ENCODE measurements around the gene SLC23A1. TPM values are rescaled to one million over a fixed set of nuclear protein-coding genes. Genes with fewer than 3 reads are reported as not detected.
"Not testable (repeated sequence)": the region's sequence is repeated elsewhere in the genome, so short reads cannot be mapped to it uniquely, and the experiment has no call there.

SLC23A1 gene
- total RNA-seq, 1 donor from 2014 or later: 1.4 TPM

- H3K4me1 Mint-ChIP-seq: peaks cover 10% of the 10 kb centered on the region
These were observed 21.2 kb downstream of the SLC23A1 start for GRCh38 chr5:139361835-139362429.

GRCh38 chr5:139360384-139360783, 22.7 kb downstream of the SLC23A1 start:
- Mint-ChIP-seq H3K36me3 (ENCODE audit: low read depth) (peaks cover 44% of the 10 kb centered on the region), H3K27ac (no peak overlapping the region), H3K27me3 (no peaks in the 10 kb centered on the region), H3K4me3 (no peak overlapping the region), H3K9me3 (no peaks in the 10 kb centered on the region), H3K4me1 (peaks cover 14% of the 10 kb centered on the region)
- no peak for TF ChIP-seq CTCF (IDR thresholded peaks at IDR 0.05)
- DNase-seq (no peak), ATAC-seq (ENCODE audit: low read depth) (no peak)
- POLR2A ChIA-PET: interaction anchor here (0.6 to 0.7 kb wide), 2 partner anchors 83 to 1648 kb away, joined by 4 to 6 read pairs; no protein-coding TSS in a partner anchor
- intact Hi-C loops (cut with micrococcal nuclease): no loop called here
- CTCF ChIA-PET: no interaction called here

More at GRCh38 chr5:139361835-139362429, 21.2 kb downstream of the SLC23A1 start:
- Mint-ChIP-seq H3K36me3 (ENCODE audit: low read depth) (peaks cover 54% of the 10 kb centered on the region), H3K9me3 (no peaks in the 10 kb centered on the region), H3K27ac (no peak overlapping the region), H3K27me3 (no peaks in the 10 kb centered on the region), H3K4me3 (no peak overlapping the region)
- CTCF ChIA-PET: no interaction called here
- ATAC-seq (ENCODE audit: low read depth) (no peak), DNase-seq (no peak)
- intact Hi-C loops (cut with micrococcal nuclease): no loop called here
- POLR2A ChIA-PET: interaction anchor here (0.6 to 0.7 kb wide), 3 partner anchors 26 to 88 kb away, joined by 7 to 8 read pairs (median 7); partner anchors contain the start of gene SPATA24
- TF ChIP-seq CTCF (IDR thresholded peaks at IDR 0.05): no peak

- POLR2A ChIA-PET: interaction anchor here (1.4 kb wide), 1 partner anchor 16 kb away, joined by 3 read pairs; no protein-coding TSS in a partner anchor
- no peak overlapping the region for H3K4me3 Mint-ChIP-seq
- peaks cover 39% of the 10 kb centered on the region for H3K36me3 Mint-ChIP-seq (ENCODE audit: low read depth)
- CTCF ChIA-PET: interaction anchor here (0.9 kb wide), 1 partner anchor 14 kb away, joined by 3 read pairs; no protein-coding TSS in a partner anchor
- intact Hi-C loops (cut with micrococcal nuclease): no loop called here
- no peak for DNase-seq
- no peaks in the 10 kb centered on the region for H3K27me3 Mint-ChIP-seq
- no peak overlapping the region for H3K27ac Mint-ChIP-seq
- H3K9me3 Mint-ChIP-seq: no peaks in the 10 kb centered on the region
- ATAC-seq (ENCODE audit: low read depth): no peak
- H3K4me1 Mint-ChIP-seq: peaks cover 22% of the 10 kb centered on the region
- TF ChIP-seq CTCF (IDR thresholded peaks at IDR 0.05): no peak
These were observed 25.0 kb downstream of the SLC23A1 start for GRCh38 chr5:139358064-139358463.

- H3K9me3 Mint-ChIP-seq; intact Hi-C loops (cut with micrococcal nuclease); H3K27me3 Mint-ChIP-seq; CTCF ChIA-PET; DNase-seq; H3K27ac Mint-ChIP-seq; H3K4me3 Mint-ChIP-seq; ATAC-seq (ENCODE audit: low read depth); POLR2A ChIA-PET: not testable (repeated sequence)
- H3K4me1 Mint-ChIP-seq: peaks cover 28% of the 10 kb centered on the region
- H3K36me3 Mint-ChIP-seq (ENCODE audit: low read depth): peaks cover 46% of the 10 kb centered on the region
These were observed 27.2 kb downstream of the SLC23A1 start for GRCh38 chr5:139355900-139356299.

- no peaks in the 10 kb centered on the region for H3K27me3 Mint-ChIP-seq
- ChIA-PET POLR2A (interaction anchor here (0.6 to 1.1 kb wide), 2 partner anchors 12 to 81 kb away, joined by 3 to 10 read pairs; partner anchors contain the start of gene PAIP2), CTCF (interaction anchor here (1.5 kb wide), 1 partner anchor 10 kb away, joined by 3 read pairs; no protein-coding TSS in a partner anchor)
- peaks cover 43% of the 10 kb centered on the region for H3K36me3 Mint-ChIP-seq (ENCODE audit: low read depth)
- DNase-seq: no peak
- TF ChIP-seq CTCF (IDR thresholded peaks at IDR 0.05): no peak
- ATAC-seq (ENCODE audit: low read depth): no peak
- H3K27ac Mint-ChIP-seq: no peak overlapping the region
- H3K4me1 Mint-ChIP-seq: peaks cover 32% of the 10 kb centered on the region
- H3K4me3 Mint-ChIP-seq: no peak overlapping the region
- intact Hi-C loops (cut with micrococcal nuclease): no loop called here
- no peaks in the 10 kb centered on the region for H3K9me3 Mint-ChIP-seq
These were observed 28.9 kb downstream of the SLC23A1 start for GRCh38 chr5:139354186-139354585.

- CTCF ChIA-PET: interaction anchor here (0.6 kb wide), 1 partner anchor 574 kb away, joined by 3 read pairs; no protein-coding TSS in a partner anchor
- DNase-seq; H3K27ac Mint-ChIP-seq; ATAC-seq (ENCODE audit: low read depth); intact Hi-C loops (cut with micrococcal nuclease); H3K27me3 Mint-ChIP-seq; H3K4me3 Mint-ChIP-seq; H3K9me3 Mint-ChIP-seq: not testable (repeated sequence)
- Mint-ChIP-seq H3K36me3 (ENCODE audit: low read depth) (peaks cover 38% of the 10 kb centered on the region), H3K4me1 (peaks cover 58% of the 10 kb centered on the region)
- POLR2A ChIA-PET: interaction anchor here (0.6 to 1.9 kb wide), 5 partner anchors 18 to 74 kb away, joined by 4 to 9 read pairs (median 4); no protein-coding TSS in a partner anchor
These were observed 35.2 kb downstream of the SLC23A1 start for GRCh38 chr5:139347863-139348262.

- POLR2A ChIA-PET: interaction anchor here (0.7 to 1.5 kb wide), 2 partner anchors 52 to 992 kb away, joined by 5 read pairs; partner anchors contain the start of gene MATR3
- H3K27ac Mint-ChIP-seq; DNase-seq; CTCF ChIA-PET; H3K9me3 Mint-ChIP-seq; H3K27me3 Mint-ChIP-seq; ATAC-seq (ENCODE audit: low read depth); H3K4me3 Mint-ChIP-seq; intact Hi-C loops (cut with micrococcal nuclease): not testable (repeated sequence)
- Mint-ChIP-seq H3K4me1 (peaks cover 74% of the 10 kb centered on the region), H3K36me3 (ENCODE audit: low read depth) (peaks cover 40% of the 10 kb centered on the region)
These were observed 37.7 kb downstream of the SLC23A1 start for GRCh38 chr5:139345442-139345841.
